ENCODE results near the gene CAMTA1.

CAMTA1 gene

DNA sequence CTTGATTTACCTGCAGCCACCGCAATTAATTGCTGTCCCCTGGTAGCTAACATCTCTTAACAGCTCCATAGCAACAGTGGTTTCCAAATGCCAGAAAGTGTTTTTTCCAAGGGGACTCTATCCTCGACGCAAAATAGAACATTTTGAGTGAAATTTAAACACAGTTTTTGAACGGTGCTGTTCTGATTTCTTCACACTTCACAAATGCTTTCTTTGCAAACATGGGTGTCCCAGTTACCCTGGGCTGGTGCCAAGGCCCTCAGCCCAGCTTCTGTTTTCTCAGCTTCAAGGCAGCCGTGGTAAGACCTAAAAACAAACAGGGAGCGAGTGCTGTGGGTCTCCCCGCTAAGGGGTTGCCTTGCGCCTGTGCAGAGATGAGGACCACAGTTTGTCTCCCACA, 838.6 kb downstream of the CAMTA1 start:
- no peak overlapping the region for H3K9ac ChIP-seq (ENCODE audit: low read length in 2 of 2)
- no peak overlapping the region for H3K4me3 ChIP-seq (ENCODE audit: low read length in 2 of 2)
- H3K36me3 ChIP-seq (ENCODE audit: control insufficient read depth in 2 of 2, insufficient read depth in 2 of 2, low read length in 2 of 2): no peaks in the 10 kb centered on the region
- H3K27ac ChIP-seq (ENCODE audit: low read length): no peak overlapping the region
- no peaks in the 10 kb centered on the region for H3K9me3 ChIP-seq (ENCODE audit: control insufficient read depth in 2 of 2, low read length in 2 of 2)
- no peaks in the 10 kb centered on the region for H3K4me1 ChIP-seq (ENCODE audit: control insufficient read depth, insufficient read depth, low read length)
- peaks cover 19 to 26% of the 10 kb centered on the region in 2 donors for H3K27me3 ChIP-seq (ENCODE audit: control insufficient read depth in 1 of 2, insufficient read depth in 2 of 2, low read length in 2 of 2)

DNA sequence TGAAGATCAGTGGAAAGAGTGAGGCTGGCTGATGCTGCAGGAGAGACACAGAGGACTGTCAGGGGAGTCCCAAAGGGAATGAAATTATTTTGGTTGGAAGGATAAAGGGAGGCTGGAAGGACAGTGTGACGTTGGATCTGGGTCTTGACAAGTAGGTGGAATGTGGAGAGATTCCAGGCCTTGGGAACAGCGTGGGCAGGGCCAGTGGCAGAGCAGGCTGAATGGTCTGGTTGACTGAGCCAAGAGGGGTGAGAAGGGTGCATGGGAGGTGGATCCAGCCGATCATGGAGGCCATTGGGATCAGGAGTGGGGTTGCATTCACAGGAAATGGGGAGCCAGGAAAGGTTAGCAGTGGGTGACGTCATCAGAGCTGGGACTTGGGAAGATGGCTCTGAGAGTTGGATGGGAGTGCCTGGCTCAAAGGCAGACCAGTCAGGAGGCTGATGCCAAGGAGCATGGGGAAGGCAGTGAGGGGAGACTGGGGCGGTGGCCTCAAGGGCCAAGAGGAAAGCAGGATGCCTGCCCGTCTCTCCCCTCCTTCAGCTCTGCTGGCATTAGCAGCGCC, 839.6 kb downstream of the CAMTA1 start:
- H3K27ac ChIP-seq (ENCODE audit: low read length): no peak overlapping the region
- no peak overlapping the region for H3K9ac ChIP-seq (ENCODE audit: low read length in 2 of 2)
- peaks cover 19 to 31% of the 10 kb centered on the region in 2 donors for H3K27me3 ChIP-seq (ENCODE audit: control insufficient read depth in 1 of 2, insufficient read depth in 2 of 2, low read length in 2 of 2)
- no peaks in the 10 kb centered on the region for H3K36me3 ChIP-seq (ENCODE audit: control insufficient read depth in 2 of 2, insufficient read depth in 2 of 2, low read length in 2 of 2)
- H3K4me3 ChIP-seq (ENCODE audit: low read length in 2 of 2): no peak overlapping the region
- H3K9me3 ChIP-seq (ENCODE audit: control insufficient read depth in 2 of 2, low read length in 2 of 2): no peaks in the 10 kb centered on the region
- no peaks in the 10 kb centered on the region for H3K4me1 ChIP-seq (ENCODE audit: control insufficient read depth, insufficient read depth, low read length)

GRCh38 chr1:7625401-7625800, 840.1 kb downstream of the CAMTA1 start:
- Histone ChIP-seq H3K4me1 (ENCODE audit: control insufficient read depth, insufficient read depth, low read length) (no peaks in the 10 kb centered on the region), H3K36me3 (ENCODE audit: control insufficient read depth in 2 of 2, insufficient read depth in 2 of 2, low read length in 2 of 2) (no peaks in the 10 kb centered on the region), H3K9me3 (ENCODE audit: control insufficient read depth in 2 of 2, low read length in 2 of 2) (no peaks in the 10 kb centered on the region), H3K9ac (ENCODE audit: low read length in 2 of 2) (no peak overlapping the region), H3K27me3 (ENCODE audit: control insufficient read depth in 1 of 2, insufficient read depth in 2 of 2, low read length in 2 of 2) (peaks cover 19 to 31% of the 10 kb centered on the region in 2 donors), H3K27ac (ENCODE audit: low read length) (no peak overlapping the region), H3K4me3 (ENCODE audit: low read length in 2 of 2) (no peak overlapping the region)

- H3K4me1 ChIP-seq (ENCODE audit: control insufficient read depth, insufficient read depth, low read length): no peaks in the 10 kb centered on the region
- H3K4me3 ChIP-seq (ENCODE audit: low read length in 2 of 2): no peak overlapping the region
- H3K9ac ChIP-seq (ENCODE audit: low read length in 2 of 2): no peak overlapping the region
- H3K27ac ChIP-seq (ENCODE audit: low read length): no peak overlapping the region
- H3K9me3 ChIP-seq (ENCODE audit: control insufficient read depth in 2 of 2, low read length in 2 of 2): no peaks in the 10 kb centered on the region
- H3K27me3 ChIP-seq (ENCODE audit: control insufficient read depth in 1 of 2, insufficient read depth in 2 of 2, low read length in 2 of 2): peaks cover 19 to 30% of the 10 kb centered on the region in 2 donors
- no peaks in the 10 kb centered on the region for H3K36me3 ChIP-seq (ENCODE audit: control insufficient read depth in 2 of 2, insufficient read depth in 2 of 2, low read length in 2 of 2)
Observed at GRCh38 chr1:7628273-7628672, 843.0 kb downstream of the CAMTA1 start.

GRCh38 chr1:7629011-7629410, 843.8 kb downstream of the CAMTA1 start:
- no peak overlapping the region for H3K27ac ChIP-seq (ENCODE audit: low read length)
- no peak overlapping the region for H3K9ac ChIP-seq (ENCODE audit: low read length in 2 of 2)
- no peak overlapping the region for H3K4me3 ChIP-seq (ENCODE audit: low read length in 2 of 2)
- H3K4me1 ChIP-seq (ENCODE audit: control insufficient read depth, insufficient read depth, low read length): no peaks in the 10 kb centered on the region
- no peaks in the 10 kb centered on the region for H3K9me3 ChIP-seq (ENCODE audit: control insufficient read depth in 2 of 2, low read length in 2 of 2)
- peaks cover 19 to 29% of the 10 kb centered on the region in 2 donors for H3K27me3 ChIP-seq (ENCODE audit: control insufficient read depth in 1 of 2, insufficient read depth in 2 of 2, low read length in 2 of 2)
- H3K36me3 ChIP-seq (ENCODE audit: control insufficient read depth in 2 of 2, insufficient read depth in 2 of 2, low read length in 2 of 2): no peaks in the 10 kb centered on the region

DNA sequence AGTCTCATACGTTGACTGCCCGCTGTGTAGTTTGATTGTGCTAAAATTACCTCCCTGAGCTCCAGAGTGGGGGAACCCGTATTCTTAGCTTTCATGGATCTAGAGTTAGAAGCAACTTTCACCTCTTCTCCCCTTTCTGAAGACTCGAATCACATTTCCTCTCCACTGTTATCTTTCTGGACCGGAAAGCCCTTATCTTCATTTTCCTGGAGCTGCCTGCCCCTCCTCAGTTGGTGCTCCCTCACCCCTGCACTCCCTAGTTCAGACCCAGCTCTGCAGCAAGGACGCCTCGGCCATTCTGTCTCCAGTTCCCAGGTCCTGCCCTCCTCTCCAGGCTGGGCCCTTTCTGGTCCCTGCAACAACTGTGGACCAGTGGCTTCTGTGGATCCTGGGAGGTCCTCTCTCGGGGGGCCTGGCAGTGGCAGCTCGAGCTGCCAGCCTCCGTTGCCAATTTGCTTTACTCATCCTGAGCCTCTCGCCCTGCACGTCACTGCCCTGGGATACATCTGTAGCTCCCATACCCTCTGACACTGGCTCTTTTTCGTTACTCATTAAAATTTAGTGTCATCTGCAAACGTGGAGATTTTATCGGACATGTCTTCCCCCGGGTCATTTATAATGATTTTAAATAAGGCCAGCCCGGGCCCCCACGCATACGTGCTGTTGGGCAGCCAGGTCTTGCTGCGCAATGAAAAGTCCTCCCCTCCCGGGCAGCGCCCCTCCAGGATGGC, 844.4 kb downstream of the CAMTA1 start:
- H3K27ac ChIP-seq (ENCODE audit: low read length): no peak overlapping the region
- H3K36me3 ChIP-seq (ENCODE audit: control insufficient read depth in 2 of 2, insufficient read depth in 2 of 2, low read length in 2 of 2): no peaks in the 10 kb centered on the region
- no peak overlapping the region for H3K9ac ChIP-seq (ENCODE audit: low read length in 2 of 2)
- H3K9me3 ChIP-seq (ENCODE audit: control insufficient read depth in 2 of 2, low read length in 2 of 2): no peaks in the 10 kb centered on the region
- H3K27me3 ChIP-seq (ENCODE audit: control insufficient read depth in 1 of 2, insufficient read depth in 2 of 2, low read length in 2 of 2): peaks cover 19 to 26% of the 10 kb centered on the region in 2 donors
- H3K4me1 ChIP-seq (ENCODE audit: control insufficient read depth, insufficient read depth, low read length): no peaks in the 10 kb centered on the region
- no peak overlapping the region for H3K4me3 ChIP-seq (ENCODE audit: low read length in 2 of 2)

GRCh38 chr1:7630378-7630777, 845.1 kb downstream of the CAMTA1 start:
- Histone ChIP-seq H3K4me1 (ENCODE audit: control insufficient read depth, insufficient read depth, low read length) (no peaks in the 10 kb centered on the region), H3K27ac (ENCODE audit: low read length) (no peak overlapping the region), H3K27me3 (ENCODE audit: control insufficient read depth in 1 of 2, insufficient read depth in 2 of 2, low read length in 2 of 2) (peaks cover 19 to 25% of the 10 kb centered on the region in 2 donors), H3K4me3 (ENCODE audit: low read length in 2 of 2) (no peak overlapping the region), H3K9me3 (ENCODE audit: control insufficient read depth in 2 of 2, low read length in 2 of 2) (no peaks in the 10 kb centered on the region), H3K9ac (ENCODE audit: low read length in 2 of 2) (no peak overlapping the region), H3K36me3 (ENCODE audit: control insufficient read depth in 2 of 2, insufficient read depth in 2 of 2, low read length in 2 of 2) (no peaks in the 10 kb centered on the region)

- no peaks in the 10 kb centered on the region for H3K4me1 ChIP-seq (ENCODE audit: control insufficient read depth, insufficient read depth, low read length)
- no peaks in the 10 kb centered on the region for H3K9me3 ChIP-seq (ENCODE audit: control insufficient read depth in 2 of 2, low read length in 2 of 2)
- no peaks in the 10 kb centered on the region for H3K36me3 ChIP-seq (ENCODE audit: control insufficient read depth in 2 of 2, insufficient read depth in 2 of 2, low read length in 2 of 2)
- H3K27ac ChIP-seq (ENCODE audit: low read length): no peak overlapping the region
- peaks cover 14 to 23% of the 10 kb centered on the region in 2 donors for H3K27me3 ChIP-seq (ENCODE audit: control insufficient read depth in 1 of 2, insufficient read depth in 2 of 2, low read length in 2 of 2)
- H3K4me3 ChIP-seq (ENCODE audit: low read length in 2 of 2): no peak overlapping the region
- no peak overlapping the region for H3K9ac ChIP-seq (ENCODE audit: low read length in 2 of 2)
Observed at GRCh38 chr1:7632176-7632575, 846.9 kb downstream of the CAMTA1 start.

GRCh38 chr1:7632681-7633080, 847.4 kb downstream of the CAMTA1 start:
- Histone ChIP-seq H3K4me3 (ENCODE audit: low read length in 2 of 2) (no peak overlapping the region), H3K27ac (ENCODE audit: low read length) (no peak overlapping the region), H3K9me3 (ENCODE audit: control insufficient read depth in 2 of 2, low read length in 2 of 2) (no peaks in the 10 kb centered on the region), H3K36me3 (ENCODE audit: control insufficient read depth in 2 of 2, insufficient read depth in 2 of 2, low read length in 2 of 2) (no peaks in the 10 kb centered on the region), H3K27me3 (ENCODE audit: control insufficient read depth in 1 of 2, insufficient read depth in 2 of 2, low read length in 2 of 2) (peaks cover 9 to 19% of the 10 kb centered on the region in 2 donors), H3K4me1 (ENCODE audit: control insufficient read depth, insufficient read depth, low read length) (no peaks in the 10 kb centered on the region), H3K9ac (ENCODE audit: low read length in 2 of 2) (no peak overlapping the region)

- Histone ChIP-seq H3K9me3 (ENCODE audit: control insufficient read depth in 2 of 2, low read length in 2 of 2) (no peaks in the 10 kb centered on the region), H3K27ac (ENCODE audit: low read length) (no peak overlapping the region), H3K27me3 (ENCODE audit: control insufficient read depth in 1 of 2, insufficient read depth in 2 of 2, low read length in 2 of 2) (peaks cover 7 to 17% of the 10 kb centered on the region in 2 donors), H3K4me1 (ENCODE audit: control insufficient read depth, insufficient read depth, low read length) (no peaks in the 10 kb centered on the region), H3K36me3 (ENCODE audit: control insufficient read depth in 2 of 2, insufficient read depth in 2 of 2, low read length in 2 of 2) (no peaks in the 10 kb centered on the region), H3K9ac (ENCODE audit: low read length in 2 of 2) (no peak overlapping the region), H3K4me3 (ENCODE audit: low read length in 2 of 2) (no peak overlapping the region)
Observed at GRCh38 chr1:7633506-7634245, 848.4 kb downstream of the CAMTA1 start.
